D721Med (cell line): Measurements from ENCODE around the gene THPO.

ENCODE experiments used
- DNase-seq: peaks from one replicate; pipeline ENCODE4 v3.0.0; 2011; ENCODE audit warnings: low spot score; ENCODE audit not compliant: insufficient read length
- FAIRE-seq: peaks from 2 replicates; lab custom pipeline; 2011; peaks lifted over from hg19 to GRCh38; lab: Jason Lieb, UNC
- CTCF ChIP-seq: IDR thresholded peaks from 2 replicates; pipeline ENCODE4 v1.5.1; 2012; ENCODE audit warnings: mild to moderate bottlenecking, control low read depth; ENCODE audit not compliant: insufficient read depth; ENCODE audit errors: missing control alignments

Gene THPO

DNA sequence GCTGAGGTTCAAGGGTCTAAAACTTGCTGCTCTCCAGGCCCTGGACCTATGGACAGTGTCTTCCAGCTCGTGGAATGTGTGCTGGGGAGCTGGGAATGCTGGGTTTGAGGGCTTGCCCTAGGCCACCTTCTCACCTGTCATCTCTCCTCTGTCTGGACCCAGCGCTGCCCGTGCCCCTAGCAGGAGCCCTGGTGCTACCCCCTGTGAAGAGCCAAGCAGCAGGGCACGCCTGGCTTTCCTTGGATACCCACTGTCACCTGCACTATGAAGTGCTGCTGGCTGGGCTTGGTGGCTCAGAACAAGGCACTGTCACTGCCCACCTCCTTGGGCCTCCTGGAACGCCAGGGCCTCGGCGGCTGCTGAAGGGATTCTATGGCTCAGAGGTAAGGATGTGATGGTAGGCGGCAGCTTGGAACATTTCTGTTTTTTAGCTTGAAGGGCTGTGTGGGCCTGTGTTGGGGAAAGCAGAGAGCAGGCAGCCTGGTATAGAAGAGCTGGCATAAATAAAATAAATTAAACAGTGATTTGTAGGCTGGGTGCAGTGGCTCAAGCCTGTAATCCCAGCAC is 6.9 kb upstream of the THPO start:
- TF ChIP-seq CTCF, result no peak
- FAIRE-seq, result no peak
- DNase-seq, result no peak

GRCh38 chr3:184384342-184384741 is 6.3 kb upstream of the THPO start:
- no peak for DNase-seq
- FAIRE-seq, result no peak
- no peak for TF ChIP-seq CTCF

- DNase-seq, result no peak
- no peak for TF ChIP-seq CTCF
- FAIRE-seq, result no peak
Observed at GRCh38 chr3:184383033-184383740, 5.2 kb upstream of the THPO start.

DNA sequence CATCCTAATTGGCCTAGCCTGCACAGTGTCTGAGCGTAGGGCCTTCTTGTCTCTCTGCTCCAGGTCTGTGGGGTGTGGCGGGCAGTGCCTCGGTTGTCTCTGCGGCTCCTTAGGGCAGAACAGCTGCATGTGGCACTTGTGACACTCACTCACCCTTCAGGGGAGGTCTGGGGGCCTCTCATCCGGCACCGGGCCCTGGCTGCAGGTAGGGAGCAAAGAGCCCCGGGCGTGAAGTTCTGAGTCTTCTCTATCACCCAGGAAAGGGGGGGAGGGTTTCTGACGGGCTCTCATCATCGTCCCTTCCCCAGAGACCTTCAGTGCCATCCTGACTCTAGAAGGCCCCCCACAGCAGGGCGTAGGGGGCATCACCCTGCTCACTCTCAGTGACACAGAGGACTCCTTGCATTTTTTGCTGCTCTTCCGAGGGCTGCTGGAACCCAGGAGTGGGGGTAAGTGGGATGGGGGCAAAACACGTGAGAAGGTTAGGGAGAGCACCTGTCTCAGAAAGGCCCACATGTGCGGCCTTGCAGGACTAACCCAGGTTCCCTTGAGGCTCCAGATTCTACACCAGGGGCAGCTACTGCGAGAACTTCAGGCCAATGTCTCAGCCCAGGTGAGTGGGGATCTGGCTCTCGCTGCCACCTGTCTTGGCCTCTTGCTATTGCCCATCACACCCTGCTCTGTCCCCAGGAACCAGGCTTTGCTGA is 4.5 kb upstream of the THPO start:
- no peak for FAIRE-seq
- no peak for TF ChIP-seq CTCF

DNA sequence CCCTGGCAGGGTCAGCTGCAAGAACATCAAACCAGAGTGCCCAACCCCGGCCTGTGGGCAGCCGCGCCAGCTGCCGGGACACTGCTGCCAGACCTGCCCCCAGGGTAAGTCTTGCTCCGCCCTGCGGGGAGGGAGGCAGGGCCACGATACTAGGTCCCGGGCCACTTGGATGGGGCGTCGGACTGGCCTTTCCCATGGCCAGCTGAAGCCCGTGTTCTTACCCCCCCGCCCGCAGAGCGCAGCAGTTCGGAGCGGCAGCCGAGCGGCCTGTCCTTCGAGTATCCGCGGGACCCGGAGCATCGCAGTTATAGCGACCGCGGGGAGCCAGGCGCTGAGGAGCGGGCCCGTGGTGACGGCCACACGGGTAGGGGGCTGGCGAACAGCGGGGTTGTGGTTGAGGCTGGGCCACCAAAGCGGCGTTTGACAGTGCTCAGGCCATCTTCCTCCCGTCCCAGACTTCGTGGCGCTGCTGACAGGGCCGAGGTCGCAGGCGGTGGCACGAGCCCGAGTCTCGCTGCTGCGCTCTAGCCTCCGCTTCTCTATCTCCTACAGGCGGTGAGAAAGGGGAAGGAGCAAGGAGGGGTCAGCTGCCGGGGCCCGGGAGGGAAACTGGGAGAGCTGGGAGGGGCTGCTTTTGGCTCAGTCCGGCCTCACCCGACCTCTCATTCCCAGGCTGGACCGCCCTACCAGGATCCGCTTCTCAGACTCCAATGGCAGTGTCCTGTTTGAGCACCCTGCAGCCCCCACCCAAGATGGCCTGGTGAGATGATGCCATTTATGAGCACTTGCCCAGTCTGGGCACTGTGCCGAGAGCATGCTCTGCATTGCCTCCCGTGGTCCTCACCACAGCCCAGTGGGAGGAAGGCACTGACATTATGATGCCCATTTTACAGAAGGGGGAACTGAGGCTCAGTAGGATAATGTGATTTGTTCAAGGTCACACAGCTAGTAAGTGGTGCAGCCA is 3.5 kb upstream of the THPO start:
- DNase-seq, result no peak
- no peak for FAIRE-seq
- TF ChIP-seq CTCF, result no peak

More for the DNA sequence above, 4.5 kb upstream of the THPO start:
- DNase-seq, result no peak

- no peak for TF ChIP-seq CTCF
- DNase-seq (no peak), FAIRE-seq (no peak)
Observed at GRCh38 chr3:184380627-184381260, 2.7 kb upstream of the THPO start.
